Nephron progenitor cell (in vitro differentiated cells): ENCODE results near the gene FLRT1.

Experiments used
- DNase-seq: peaks from one replicate; pipeline ENCODE4 v3.0.0; 2021
- H3K27ac Mint-ChIP-seq: 2 replicates; pipeline ENCODE4 v1.8.0; 2021; ENCODE audit warnings: mild to moderate bottlenecking, moderate library complexity, mixed read lengths
- H3K27me3 Mint-ChIP-seq: 2 replicates; pipeline ENCODE4 v1.8.0; 2021; ENCODE audit warnings: mild to moderate bottlenecking, low read depth, mixed read lengths; ENCODE audit not compliant: poor library complexity
- H3K36me3 Mint-ChIP-seq: 2 replicates; pipeline ENCODE4 v1.8.0; 2021; ENCODE audit warnings: low read depth, mixed read lengths
- H3K4me1 Mint-ChIP-seq: 2 replicates; pipeline ENCODE4 v1.8.0; 2021; ENCODE audit warnings: mixed read lengths
- H3K4me3 Mint-ChIP-seq: 2 replicates; pipeline ENCODE4 v1.8.0; 2021; ENCODE audit warnings: mild to moderate bottlenecking, moderate library complexity, mixed read lengths
- H3K9me3 Mint-ChIP-seq: 2 replicates; pipeline ENCODE4 v1.8.0; 2021; ENCODE audit warnings: mild to moderate bottlenecking, moderate library complexity, mixed read lengths
- TF ChIP-seq, protein P1 (sequence below): fragments of 200-600 bp; sonication (generic); IDR thresholded peaks from 2 replicates; pipeline ENCODE4 v1.5.0; 2021; ENCODE audit warnings: antibody characterized with exemption

FLRT1 gene

DNA sequence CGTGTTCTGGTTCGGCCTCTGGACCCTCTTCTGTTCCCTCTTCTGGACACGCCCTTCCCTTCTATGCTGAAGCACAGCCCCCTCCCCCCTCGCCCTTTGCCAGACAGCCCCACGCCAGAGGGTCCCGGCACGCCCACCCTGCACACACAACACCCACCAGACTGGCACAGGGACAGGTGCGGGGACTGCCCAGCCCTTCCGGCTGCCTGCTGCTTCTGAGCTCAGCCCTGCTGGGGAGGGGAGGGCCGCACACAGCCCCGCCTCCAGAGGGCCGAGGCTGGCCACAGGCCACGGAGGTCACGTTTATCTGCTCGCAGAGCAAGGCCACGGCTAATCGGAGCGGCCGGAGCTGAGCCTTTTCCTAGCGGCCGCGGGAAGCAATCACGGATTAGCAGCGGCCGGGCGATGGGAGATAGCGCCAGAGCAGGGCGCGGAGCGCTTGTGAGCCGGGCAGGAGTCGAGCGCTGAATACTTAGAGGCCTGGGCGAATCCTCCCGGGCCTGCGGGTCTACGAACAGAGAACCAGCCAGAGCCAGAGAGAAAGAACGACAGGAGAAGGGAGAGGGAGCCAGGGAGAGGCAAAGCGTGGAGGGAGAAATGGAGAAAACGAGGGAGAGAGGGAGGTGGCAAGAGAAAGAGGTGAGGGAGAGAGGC is 28.0 kb upstream of the FLRT1 start:
- H3K27ac Mint-ChIP-seq = no peak overlapping the region
- no peaks in the 10 kb centered on the region for H3K36me3 Mint-ChIP-seq
- peaks cover 9% of the 10 kb centered on the region for H3K9me3 Mint-ChIP-seq
- DNase-seq = peak; percentile 73
- peaks cover 75% of the 10 kb centered on the region for H3K27me3 Mint-ChIP-seq
- TF ChIP-seq, protein P1, sequence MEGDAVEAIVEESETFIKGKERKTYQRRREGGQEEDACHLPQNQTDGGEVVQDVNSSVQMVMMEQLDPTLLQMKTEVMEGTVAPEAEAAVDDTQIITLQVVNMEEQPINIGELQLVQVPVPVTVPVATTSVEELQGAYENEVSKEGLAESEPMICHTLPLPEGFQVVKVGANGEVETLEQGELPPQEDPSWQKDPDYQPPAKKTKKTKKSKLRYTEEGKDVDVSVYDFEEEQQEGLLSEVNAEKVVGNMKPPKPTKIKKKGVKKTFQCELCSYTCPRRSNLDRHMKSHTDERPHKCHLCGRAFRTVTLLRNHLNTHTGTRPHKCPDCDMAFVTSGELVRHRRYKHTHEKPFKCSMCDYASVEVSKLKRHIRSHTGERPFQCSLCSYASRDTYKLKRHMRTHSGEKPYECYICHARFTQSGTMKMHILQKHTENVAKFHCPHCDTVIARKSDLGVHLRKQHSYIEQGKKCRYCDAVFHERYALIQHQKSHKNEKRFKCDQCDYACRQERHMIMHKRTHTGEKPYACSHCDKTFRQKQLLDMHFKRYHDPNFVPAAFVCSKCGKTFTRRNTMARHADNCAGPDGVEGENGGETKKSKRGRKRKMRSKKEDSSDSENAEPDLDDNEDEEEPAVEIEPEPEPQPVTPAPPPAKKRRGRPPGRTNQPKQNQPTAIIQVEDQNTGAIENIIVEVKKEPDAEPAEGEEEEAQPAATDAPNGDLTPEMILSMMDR = peak; percentile 25
- H3K4me1 Mint-ChIP-seq = peaks cover 41% of the 10 kb centered on the region
- H3K4me3 Mint-ChIP-seq = peak overlapping the region; percentile 39

DNA sequence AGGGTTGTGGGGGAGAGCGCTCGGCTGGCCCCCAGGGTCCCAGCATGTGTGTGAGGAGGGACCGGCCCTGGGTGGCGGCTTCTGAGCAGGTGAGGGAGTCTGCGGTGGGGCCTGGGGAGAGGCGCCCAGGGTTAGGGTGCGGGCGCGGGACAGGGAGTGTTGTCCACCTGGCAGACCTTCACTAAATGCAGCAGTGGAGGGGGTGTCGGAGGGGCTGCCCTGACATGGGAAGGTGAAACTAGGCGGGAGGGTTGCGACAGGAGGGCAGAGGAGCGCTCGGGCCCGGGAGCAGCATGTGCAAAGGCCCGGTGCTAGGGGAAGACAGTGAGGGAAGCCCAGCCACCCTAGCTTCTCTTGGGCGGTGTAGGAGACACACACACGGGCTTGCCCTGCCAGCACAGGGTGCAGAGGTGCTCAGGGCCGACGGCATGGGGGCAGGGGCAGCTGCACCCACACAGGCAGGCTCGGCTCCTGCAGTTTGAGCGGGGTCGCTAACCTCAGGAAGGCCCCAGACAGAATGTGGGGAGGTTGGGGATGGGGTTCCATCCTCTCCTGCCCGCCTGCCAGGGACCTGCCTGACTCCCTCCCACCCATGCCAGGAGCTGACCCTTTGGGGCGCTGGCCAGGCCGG is 27.3 kb upstream of the FLRT1 start:
- Mint-ChIP-seq H3K36me3 (no peaks in the 10 kb centered on the region), H3K27ac (no peak overlapping the region), H3K9me3 (peaks cover 9% of the 10 kb centered on the region), H3K27me3 (peaks cover 75% of the 10 kb centered on the region), H3K4me3 (peak overlapping the region; percentile 39), H3K4me1 (peaks cover 47% of the 10 kb centered on the region)
- no peak for DNase-seq
- TF ChIP-seq, protein P1 = no peak

DNA sequence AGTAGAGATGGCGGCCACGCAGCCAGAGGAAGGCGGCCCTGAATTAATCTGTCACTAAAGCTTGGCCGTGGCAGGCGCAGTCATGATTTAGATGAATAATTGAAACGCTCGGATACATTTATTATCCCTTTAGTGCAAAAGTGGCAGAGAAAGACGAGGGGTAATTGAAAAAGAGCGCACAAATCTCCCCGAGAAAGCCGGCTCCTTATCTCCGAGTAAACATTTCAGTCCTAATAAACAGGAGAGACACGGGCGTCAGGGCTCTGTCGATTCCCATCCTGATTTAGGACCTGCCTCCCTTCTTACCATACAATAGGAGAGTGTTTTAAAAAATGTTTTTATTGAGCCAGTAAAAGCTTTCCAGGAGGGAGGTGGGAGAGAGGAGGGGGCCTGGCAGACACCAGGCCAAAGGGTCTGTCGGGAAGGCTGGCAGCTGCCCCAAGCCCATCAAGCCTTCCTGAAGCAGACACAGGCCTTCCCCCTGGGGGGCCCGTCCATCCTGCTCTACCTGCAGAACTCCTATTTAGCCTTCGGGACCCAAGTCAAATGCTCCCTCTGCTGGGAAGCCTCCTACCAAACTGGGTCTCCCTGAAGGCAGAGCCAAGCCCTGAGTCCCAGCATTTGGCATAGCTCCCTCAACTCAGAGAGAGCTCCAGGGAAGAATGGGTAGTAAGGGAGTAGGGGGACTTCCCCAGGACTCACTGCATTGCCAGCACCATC is 26.7 kb upstream of the FLRT1 start:
- Mint-ChIP-seq H3K27me3 (peaks cover 76% of the 10 kb centered on the region), H3K9me3 (peaks cover 9% of the 10 kb centered on the region), H3K36me3 (no peaks in the 10 kb centered on the region), H3K27ac (no peak overlapping the region), H3K4me1 (peaks cover 48% of the 10 kb centered on the region), H3K4me3 (no peak overlapping the region)
- DNase-seq = no peak
- TF ChIP-seq, protein P1 = no peak

- peaks cover 9% of the 10 kb centered on the region for H3K9me3 Mint-ChIP-seq
- H3K27me3 Mint-ChIP-seq = peaks cover 77% of the 10 kb centered on the region
- H3K4me1 Mint-ChIP-seq = peaks cover 53% of the 10 kb centered on the region
- TF ChIP-seq, protein P1 = no peak
- H3K27ac Mint-ChIP-seq = no peak overlapping the region
- no peaks in the 10 kb centered on the region for H3K36me3 Mint-ChIP-seq
- no peak for DNase-seq
- no peak overlapping the region for H3K4me3 Mint-ChIP-seq
Observed at GRCh38 chr11:64009710-64010109, 26.0 kb upstream of the FLRT1 start.

DNA sequence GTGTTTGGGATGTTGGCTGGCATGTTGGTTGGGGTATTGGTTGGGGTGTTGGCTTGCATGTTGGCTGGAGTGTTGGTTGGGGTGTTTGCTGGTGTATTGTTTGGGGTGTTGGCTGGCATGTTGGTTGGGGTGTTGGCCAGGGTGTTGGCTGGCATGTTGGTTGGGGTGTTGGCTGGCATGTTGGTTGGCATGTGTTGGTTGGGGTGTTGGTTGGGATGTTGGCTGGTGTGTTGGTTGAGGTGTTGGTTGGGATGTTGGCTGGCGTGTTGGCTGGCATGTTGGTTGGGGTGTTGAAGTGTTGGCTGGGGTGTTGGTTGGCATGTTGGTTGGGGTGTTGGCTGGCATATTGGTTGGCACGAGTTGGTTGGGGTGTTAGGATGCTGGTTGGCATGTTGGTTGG is 24.9 kb upstream of the FLRT1 start:
- TF ChIP-seq, protein P1 = no peak
- Mint-ChIP-seq H3K27ac (no peak overlapping the region), H3K36me3 (no peaks in the 10 kb centered on the region), H3K4me1 (peaks cover 61% of the 10 kb centered on the region), H3K27me3 (peaks cover 74% of the 10 kb centered on the region), H3K4me3 (no peak overlapping the region), H3K9me3 (peaks cover 9% of the 10 kb centered on the region)
- no peak for DNase-seq
